Measurements from ENCODE around the gene CAPZB. TPM values are rescaled to one million over a fixed set of nuclear protein-coding genes. Genes with fewer than 3 reads are reported as not detected.

CAPZB gene
- polyA plus RNA-seq, 1 experiment: 312 TPM

DNA sequence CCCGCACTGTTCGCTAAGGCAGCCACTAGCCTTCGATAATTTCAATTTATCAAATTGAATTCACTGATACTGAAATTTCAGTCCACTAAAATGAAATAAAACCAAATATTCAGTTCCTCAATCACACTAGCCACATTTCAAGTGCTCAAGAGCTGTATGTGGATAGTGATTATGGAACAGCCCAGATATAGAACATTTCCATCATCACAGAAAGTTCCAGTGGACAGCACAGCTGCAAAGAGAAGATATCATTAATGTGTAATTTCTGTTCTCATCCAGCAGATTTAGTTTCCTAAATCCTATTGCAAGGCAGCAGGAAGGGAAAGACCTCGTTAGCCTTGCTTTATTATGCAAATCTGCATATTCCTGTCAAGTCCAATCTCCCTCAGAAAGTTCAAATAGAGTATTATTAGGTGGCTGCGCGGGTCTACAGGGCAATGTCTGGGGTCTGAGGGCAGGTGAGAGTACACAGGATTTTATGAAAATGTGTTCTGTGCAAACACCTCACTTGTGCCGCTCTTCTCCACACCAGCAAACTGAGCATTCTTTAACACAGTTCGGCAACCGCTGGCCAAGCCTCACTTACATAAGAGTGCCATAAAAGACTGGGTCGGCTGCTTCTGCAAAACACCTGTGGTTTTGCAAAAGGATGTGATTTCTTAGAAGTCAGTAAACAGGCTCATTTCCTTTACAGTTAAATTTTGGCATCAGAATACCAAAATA is 22.4 kb downstream of the CAPZB start:
- CTCF ChIA-PET: interaction anchor here (1.6 to 2.0 kb wide), 2 partner anchors 191 to 199 kb away, joined by 4 to 5 read pairs; no protein-coding TSS in a partner anchor

DNA sequence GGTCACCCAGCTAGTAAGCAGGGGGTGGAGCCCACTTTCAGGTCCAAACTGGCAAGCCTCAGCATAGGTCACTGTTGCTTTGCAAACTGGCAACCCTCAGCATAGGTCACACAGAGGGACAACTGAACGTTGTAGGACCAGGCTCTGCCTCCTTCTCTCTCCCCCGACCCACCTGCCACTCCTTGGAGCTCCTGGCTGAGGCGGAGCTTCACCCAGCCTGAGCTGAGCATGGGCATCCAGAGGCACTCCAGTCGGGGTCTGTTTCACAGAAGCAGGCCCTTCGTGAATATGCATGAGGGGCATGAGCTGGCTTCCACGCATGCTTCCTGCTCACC is 24.2 kb downstream of the CAPZB start:
- no peak for DNase-seq (ENCODE audit: low read depth, low spot score)
- TF ChIP-seq, protein P1, sequence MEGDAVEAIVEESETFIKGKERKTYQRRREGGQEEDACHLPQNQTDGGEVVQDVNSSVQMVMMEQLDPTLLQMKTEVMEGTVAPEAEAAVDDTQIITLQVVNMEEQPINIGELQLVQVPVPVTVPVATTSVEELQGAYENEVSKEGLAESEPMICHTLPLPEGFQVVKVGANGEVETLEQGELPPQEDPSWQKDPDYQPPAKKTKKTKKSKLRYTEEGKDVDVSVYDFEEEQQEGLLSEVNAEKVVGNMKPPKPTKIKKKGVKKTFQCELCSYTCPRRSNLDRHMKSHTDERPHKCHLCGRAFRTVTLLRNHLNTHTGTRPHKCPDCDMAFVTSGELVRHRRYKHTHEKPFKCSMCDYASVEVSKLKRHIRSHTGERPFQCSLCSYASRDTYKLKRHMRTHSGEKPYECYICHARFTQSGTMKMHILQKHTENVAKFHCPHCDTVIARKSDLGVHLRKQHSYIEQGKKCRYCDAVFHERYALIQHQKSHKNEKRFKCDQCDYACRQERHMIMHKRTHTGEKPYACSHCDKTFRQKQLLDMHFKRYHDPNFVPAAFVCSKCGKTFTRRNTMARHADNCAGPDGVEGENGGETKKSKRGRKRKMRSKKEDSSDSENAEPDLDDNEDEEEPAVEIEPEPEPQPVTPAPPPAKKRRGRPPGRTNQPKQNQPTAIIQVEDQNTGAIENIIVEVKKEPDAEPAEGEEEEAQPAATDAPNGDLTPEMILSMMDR (IDR thresholded peaks at IDR 0.05; ENCODE audit: low read depth, low read length): no peak
- Histone ChIP-seq H3K4me3 (ENCODE audit: low read depth, low read length) (no peak overlapping the region), H3K9me3 (ENCODE audit: control insufficient read depth, insufficient read depth, low read length) (no peaks in the 10 kb centered on the region), H3K27ac (ENCODE audit: low read depth, low read length) (no peak overlapping the region), H3K27me3 (ENCODE audit: control insufficient read depth, insufficient read depth, low read length) (no peaks in the 10 kb centered on the region)
- ChIA-PET CTCF (interaction anchor here (0.6 to 2.0 kb wide), 2 partner anchors 190 to 201 kb away, joined by 3 to 5 read pairs; no protein-coding TSS in a partner anchor), POLR2A (interaction anchor here (1.1 kb wide), 1 partner anchor 8 kb away, joined by 3 read pairs; no protein-coding TSS in a partner anchor)

More for the DNA sequence above, 22.4 kb downstream of the CAPZB start:
- DNase-seq (ENCODE audit: low read depth, low spot score): no peak
- POLR2A ChIA-PET: interaction anchor here (0.6 kb wide), 1 partner anchor 197 kb away, joined by 4 read pairs; no protein-coding TSS in a partner anchor
- TF ChIP-seq, protein P1 (IDR thresholded peaks at IDR 0.05; ENCODE audit: low read depth, low read length): no peak
- Histone ChIP-seq H3K27ac (ENCODE audit: low read depth, low read length) (no peak overlapping the region), H3K27me3 (ENCODE audit: control insufficient read depth, insufficient read depth, low read length) (no peaks in the 10 kb centered on the region), H3K4me3 (ENCODE audit: low read depth, low read length) (no peak overlapping the region), H3K9me3 (ENCODE audit: control insufficient read depth, insufficient read depth, low read length) (no peaks in the 10 kb centered on the region)

DNA sequence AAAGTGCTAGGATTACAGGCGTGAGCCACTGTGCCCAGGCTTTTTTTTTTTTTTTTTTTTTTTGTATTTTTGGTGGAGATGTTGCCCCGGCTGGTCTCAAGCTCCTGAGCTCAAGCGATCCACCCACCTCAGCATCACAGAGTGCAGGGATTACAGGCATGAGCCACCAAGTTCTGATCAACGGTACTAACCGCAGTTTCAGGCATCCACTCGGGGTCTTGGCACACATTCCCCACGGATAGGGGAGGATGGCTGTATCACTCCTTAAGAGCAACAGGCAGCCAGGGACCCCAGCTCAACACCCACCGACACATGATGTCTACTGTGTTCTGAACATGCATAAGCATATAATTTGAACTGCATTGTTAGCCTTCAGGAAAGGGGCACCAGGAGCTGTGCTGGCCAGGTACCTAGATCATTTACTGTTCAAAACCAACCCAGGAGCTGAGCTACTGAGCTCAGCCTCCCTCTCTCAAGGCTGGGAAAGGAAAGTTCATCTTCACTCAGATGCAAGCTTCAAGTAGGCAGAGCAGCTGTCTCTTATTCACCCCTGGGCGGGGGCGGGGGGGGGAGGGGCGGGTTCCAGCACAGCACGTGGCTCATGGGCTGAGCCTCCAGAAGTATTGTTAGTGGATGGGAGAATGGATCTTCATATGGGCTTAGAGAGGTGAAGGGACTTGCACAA is 24.7 kb downstream of the CAPZB start:
- Histone ChIP-seq H3K27ac (ENCODE audit: low read depth, low read length) (no peak overlapping the region), H3K27me3 (ENCODE audit: control insufficient read depth, insufficient read depth, low read length) (no peaks in the 10 kb centered on the region), H3K4me3 (ENCODE audit: low read depth, low read length) (no peak overlapping the region), H3K9me3 (ENCODE audit: control insufficient read depth, insufficient read depth, low read length) (no peaks in the 10 kb centered on the region)
- no peak for DNase-seq (ENCODE audit: low read depth, low spot score)
- TF ChIP-seq, protein P1 (IDR thresholded peaks at IDR 0.05; ENCODE audit: low read depth, low read length): no peak
- POLR2A ChIA-PET: interaction anchor here (1.1 kb wide), 1 partner anchor 9 kb away, joined by 3 read pairs; no protein-coding TSS in a partner anchor
- CTCF ChIA-PET: interaction anchor here (0.6 to 2.0 kb wide), 2 partner anchors 23 to 201 kb away, joined by 3 to 5 read pairs; no protein-coding TSS in a partner anchor

DNA sequence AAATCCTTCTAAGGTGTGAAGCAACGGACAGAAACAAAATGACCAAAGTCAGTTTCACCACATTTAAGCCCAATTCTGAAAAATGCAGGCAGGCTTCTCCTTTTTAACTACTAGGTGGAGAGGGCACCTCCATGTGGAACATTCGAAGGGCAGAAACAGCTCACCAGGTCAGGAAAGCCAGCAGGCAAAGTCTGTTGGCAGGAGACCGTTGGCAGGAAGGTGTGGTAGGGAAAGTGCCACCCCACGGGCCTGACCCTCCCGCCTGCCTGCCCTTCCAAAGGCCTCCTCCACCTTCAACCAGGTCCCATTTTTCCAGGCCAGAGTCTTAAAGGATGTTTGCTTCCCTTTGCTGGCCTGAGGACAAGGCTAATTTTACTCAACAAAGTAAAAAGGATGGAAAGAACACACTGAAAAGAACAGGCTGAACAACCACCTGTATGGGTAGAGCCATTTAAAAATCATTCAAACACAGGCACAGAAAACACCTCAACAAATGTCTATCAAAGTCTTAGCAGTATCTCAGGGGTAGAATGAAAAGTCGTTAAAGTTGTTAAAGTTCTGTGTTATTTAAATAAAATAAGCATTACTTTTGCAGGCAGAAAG is 26.4 kb downstream of the CAPZB start:
- no peak overlapping the region for H3K4me3 ChIP-seq (ENCODE audit: low read depth, low read length)
- TF ChIP-seq, protein P1 (IDR thresholded peaks at IDR 0.05; ENCODE audit: low read depth, low read length): no peak
- H3K27me3 ChIP-seq (ENCODE audit: control insufficient read depth, insufficient read depth, low read length): no peaks in the 10 kb centered on the region
- H3K9me3 ChIP-seq (ENCODE audit: control insufficient read depth, insufficient read depth, low read length): no peaks in the 10 kb centered on the region
- no peak for DNase-seq (ENCODE audit: low read depth, low spot score)
- CTCF ChIA-PET: no interaction called here
- H3K27ac ChIP-seq (ENCODE audit: low read depth, low read length): no peak overlapping the region
- POLR2A ChIA-PET: no interaction called here
